Measurements from ENCODE around the gene KCNJ13.

The KCNJ13 gene

DNA sequence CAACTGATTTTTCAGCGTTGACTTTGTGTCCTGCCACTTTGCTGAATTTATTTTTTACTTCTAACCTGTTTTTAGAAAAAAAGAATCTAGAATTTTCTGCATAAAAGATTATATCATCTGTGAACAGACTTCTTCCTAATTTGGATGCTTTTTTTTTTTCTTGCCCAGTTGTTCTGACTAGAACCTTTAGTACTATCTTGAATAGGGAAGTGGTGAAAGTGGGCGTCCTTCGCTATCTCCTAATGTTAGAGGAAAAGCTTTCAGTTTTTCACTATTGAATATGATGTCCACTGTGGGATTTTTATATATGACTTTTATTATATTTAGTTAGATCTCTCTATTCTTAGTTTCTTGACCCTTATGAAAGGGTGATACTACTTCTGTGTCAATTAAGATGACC lies 25.7 kb upstream of the KCNJ13 start:
- ChIA-PET POLR2A (no interaction called here), CTCF (no interaction called here)
- TF ChIP-seq, protein P1, sequence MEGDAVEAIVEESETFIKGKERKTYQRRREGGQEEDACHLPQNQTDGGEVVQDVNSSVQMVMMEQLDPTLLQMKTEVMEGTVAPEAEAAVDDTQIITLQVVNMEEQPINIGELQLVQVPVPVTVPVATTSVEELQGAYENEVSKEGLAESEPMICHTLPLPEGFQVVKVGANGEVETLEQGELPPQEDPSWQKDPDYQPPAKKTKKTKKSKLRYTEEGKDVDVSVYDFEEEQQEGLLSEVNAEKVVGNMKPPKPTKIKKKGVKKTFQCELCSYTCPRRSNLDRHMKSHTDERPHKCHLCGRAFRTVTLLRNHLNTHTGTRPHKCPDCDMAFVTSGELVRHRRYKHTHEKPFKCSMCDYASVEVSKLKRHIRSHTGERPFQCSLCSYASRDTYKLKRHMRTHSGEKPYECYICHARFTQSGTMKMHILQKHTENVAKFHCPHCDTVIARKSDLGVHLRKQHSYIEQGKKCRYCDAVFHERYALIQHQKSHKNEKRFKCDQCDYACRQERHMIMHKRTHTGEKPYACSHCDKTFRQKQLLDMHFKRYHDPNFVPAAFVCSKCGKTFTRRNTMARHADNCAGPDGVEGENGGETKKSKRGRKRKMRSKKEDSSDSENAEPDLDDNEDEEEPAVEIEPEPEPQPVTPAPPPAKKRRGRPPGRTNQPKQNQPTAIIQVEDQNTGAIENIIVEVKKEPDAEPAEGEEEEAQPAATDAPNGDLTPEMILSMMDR (IDR thresholded peaks at IDR 0.05; ENCODE audit: control extremely low read depth, extremely low read depth, low read depth, missing control alignments), result no peak
- DNase-seq (ENCODE audit: extremely low spot score), result no peak

DNA sequence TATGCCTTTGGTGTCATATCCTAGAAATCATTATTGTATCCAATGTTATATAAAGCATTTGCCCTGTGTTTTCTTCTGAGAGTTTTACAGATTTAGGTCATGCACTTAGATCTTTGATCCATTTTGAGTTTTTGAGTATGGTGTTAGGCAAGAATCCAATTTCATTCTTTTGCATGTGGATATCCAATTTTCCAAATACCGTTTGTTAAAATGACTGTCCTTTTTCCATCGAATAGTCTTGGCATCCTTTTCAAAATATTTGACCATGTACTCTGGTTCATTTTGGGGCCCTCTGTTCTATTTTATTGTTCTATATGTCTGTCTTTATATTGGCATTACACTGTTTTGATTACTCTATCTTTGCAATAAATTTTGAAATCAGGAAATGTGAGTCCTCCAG lies 23.8 kb upstream of the KCNJ13 start:
- CTCF ChIA-PET, result no interaction called here
- POLR2A ChIA-PET, result no interaction called here
- no peak for DNase-seq (ENCODE audit: extremely low spot score)
- TF ChIP-seq, protein P1 (IDR thresholded peaks at IDR 0.05; ENCODE audit: control extremely low read depth, extremely low read depth, low read depth, missing control alignments), result no peak

GRCh38 chr2:232798187-232798586 lies 21.8 kb upstream of the KCNJ13 start:
- no peak for DNase-seq (ENCODE audit: extremely low spot score)
- TF ChIP-seq, protein P1 (IDR thresholded peaks at IDR 0.05; ENCODE audit: control extremely low read depth, extremely low read depth, low read depth, missing control alignments), result no peak
- ChIA-PET POLR2A (no interaction called here), CTCF (interaction anchor here (0.9 to 1.6 kb wide), 4 partner anchors 10 to 256 kb away, joined by 3 to 6 read pairs (median 4); no protein-coding TSS in a partner anchor)

- TF ChIP-seq, protein P1 (IDR thresholded peaks at IDR 0.05; ENCODE audit: control extremely low read depth, extremely low read depth, low read depth, missing control alignments), result no peak
- no peak for DNase-seq (ENCODE audit: extremely low spot score)
- ChIA-PET POLR2A (no interaction called here), CTCF (interaction anchor here (1.1 to 1.5 kb wide), 3 partner anchors 12 to 24 kb away, joined by 3 to 6 read pairs (median 3); no protein-coding TSS in a partner anchor)
Measured at GRCh38 chr2:232795920-232796319, 19.6 kb upstream of the KCNJ13 start.

DNA sequence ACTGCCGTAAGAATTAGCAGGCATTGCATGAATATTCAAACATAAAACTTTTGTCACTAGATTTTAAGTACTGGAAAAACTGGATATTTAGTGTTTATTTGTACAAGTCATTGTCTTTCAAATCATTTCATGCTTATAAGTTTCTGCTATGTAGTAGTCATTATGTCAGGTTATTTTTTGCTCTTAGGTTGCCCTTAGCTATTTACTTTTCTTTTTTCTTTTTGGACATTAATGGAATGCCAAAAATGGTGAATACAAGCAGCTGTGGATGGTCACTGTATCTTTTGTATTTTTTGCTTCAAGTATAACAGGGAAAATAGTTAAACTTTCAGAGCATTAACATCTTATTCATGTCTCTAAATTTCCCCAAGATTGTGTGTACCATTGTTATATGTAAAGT lies 18.6 kb upstream of the KCNJ13 start:
- TF ChIP-seq, protein P1 (IDR thresholded peaks at IDR 0.05; ENCODE audit: control extremely low read depth, extremely low read depth, low read depth, missing control alignments), result no peak
- DNase-seq (ENCODE audit: extremely low spot score), result no peak
- CTCF ChIA-PET, result interaction anchor here (1.1 to 1.5 kb wide), 3 partner anchors 13 to 25 kb away, joined by 3 to 6 read pairs (median 3); no protein-coding TSS in a partner anchor
- POLR2A ChIA-PET, result no interaction called here

DNA sequence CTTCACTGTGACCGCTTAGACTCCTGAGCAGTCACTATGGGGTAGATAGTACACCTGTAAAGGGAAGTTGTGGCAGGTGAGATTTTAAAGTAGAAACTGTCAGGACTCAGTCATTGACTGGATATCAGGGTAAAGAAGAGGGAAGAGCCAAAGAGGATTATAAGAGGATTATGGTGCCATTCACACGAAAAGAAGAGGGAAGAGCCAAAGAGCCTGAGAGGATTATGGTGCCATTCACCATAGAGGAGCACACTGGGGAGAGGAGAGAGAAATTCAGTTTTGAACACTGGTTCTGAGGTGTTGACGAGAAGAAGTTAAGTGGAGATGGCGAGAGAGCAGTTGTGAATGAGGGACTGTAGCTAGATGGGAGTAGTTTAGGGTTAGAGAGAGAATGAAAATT lies 16.9 kb upstream of the KCNJ13 start:
- DNase-seq (ENCODE audit: extremely low spot score), result no peak
- ChIA-PET CTCF (interaction anchor here (1.0 to 3.1 kb wide), 5 partner anchors 8 to 31 kb away, joined by 3 to 15 read pairs (median 3); no protein-coding TSS in a partner anchor), POLR2A (no interaction called here)
- TF ChIP-seq, protein P1 (IDR thresholded peaks at IDR 0.05; ENCODE audit: control extremely low read depth, extremely low read depth, low read depth, missing control alignments), result no peak
